Neural crest cell (in vitro differentiated cells): ENCODE results near the gene ENOX1. TPM values are rescaled to one million over a fixed set of nuclear protein-coding genes. Genes with fewer than 3 reads are reported as not detected.

Source experiments
- DNase-seq: peaks from one replicate; pipeline ENCODE4 v3.0.0; 2021; ENCODE audit warnings: low read depth, mixed read lengths, low spot score
- H3K27ac Mint-ChIP-seq: one replicate; pipeline ENCODE4 v1.8.0; 2021; ENCODE audit warnings: mild to moderate bottlenecking, mixed read lengths; ENCODE audit not compliant: unreplicated experiment
- H3K27me3 Mint-ChIP-seq: 2 replicates; pipeline ENCODE4 v1.8.0; 2021; ENCODE audit warnings: low read depth, mild to moderate bottlenecking, mixed read lengths
- H3K36me3 Mint-ChIP-seq: 2 replicates; pipeline ENCODE4 v1.8.0; 2021; ENCODE audit warnings: low read depth, mild to moderate bottlenecking, mixed read lengths
- H3K4me1 Mint-ChIP-seq: 2 replicates; pipeline ENCODE4 v1.8.0; 2021; ENCODE audit warnings: mixed read lengths
- H3K4me3 Mint-ChIP-seq: one replicate; pipeline ENCODE4 v1.8.0; 2021; ENCODE audit warnings: mild to moderate bottlenecking, mixed read lengths
- H3K9me3 Mint-ChIP-seq: 2 replicates; pipeline ENCODE4 v1.8.0; 2021; ENCODE audit warnings: mixed read lengths
- total RNA-seq: library from RNA; stranded (reverse); gene quantifications from 2 replicates; pipeline ENCODE4 v1.2.1, GENCODE V29; 2021
- TF ChIP-seq, protein P1 (sequence below): fragments of 200-600 bp; sonication (generic); conservative IDR thresholded peaks from 2 replicates; pipeline ENCODE4 v1.5.0; 2021; ENCODE audit warnings: antibody characterized with exemption, mild to moderate bottlenecking

The ENOX1 gene
- total RNA-seq, 1 donor from 2014 or later = 3.8 TPM

DNA sequence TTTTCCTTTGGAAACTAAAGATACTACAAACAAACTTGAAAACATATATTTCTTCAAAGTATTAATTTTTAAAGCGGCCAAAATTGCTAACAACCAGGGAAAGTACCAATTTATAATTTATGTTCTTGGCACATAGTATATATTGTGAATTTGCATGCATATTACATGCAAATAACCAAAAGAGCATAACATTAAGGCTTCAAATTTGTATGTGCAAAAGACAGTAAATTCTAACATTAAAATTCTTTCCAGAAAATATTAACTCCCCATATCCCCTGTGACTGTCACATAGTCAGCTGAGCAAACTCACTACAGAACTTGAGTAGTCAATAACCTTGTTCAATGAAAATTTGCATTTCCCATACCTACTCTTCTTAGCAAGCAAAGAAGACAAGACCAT lies 133.4 kb downstream of the ENOX1 start:
- Mint-ChIP-seq H3K4me3 (no peak overlapping the region), H3K27ac (no peak overlapping the region), H3K9me3 (no peaks in the 10 kb centered on the region), H3K36me3 (no peaks in the 10 kb centered on the region), H3K27me3 (no peaks in the 10 kb centered on the region), H3K4me1 (peaks cover 7% of the 10 kb centered on the region)
- no peak for DNase-seq
- TF ChIP-seq, protein P1, sequence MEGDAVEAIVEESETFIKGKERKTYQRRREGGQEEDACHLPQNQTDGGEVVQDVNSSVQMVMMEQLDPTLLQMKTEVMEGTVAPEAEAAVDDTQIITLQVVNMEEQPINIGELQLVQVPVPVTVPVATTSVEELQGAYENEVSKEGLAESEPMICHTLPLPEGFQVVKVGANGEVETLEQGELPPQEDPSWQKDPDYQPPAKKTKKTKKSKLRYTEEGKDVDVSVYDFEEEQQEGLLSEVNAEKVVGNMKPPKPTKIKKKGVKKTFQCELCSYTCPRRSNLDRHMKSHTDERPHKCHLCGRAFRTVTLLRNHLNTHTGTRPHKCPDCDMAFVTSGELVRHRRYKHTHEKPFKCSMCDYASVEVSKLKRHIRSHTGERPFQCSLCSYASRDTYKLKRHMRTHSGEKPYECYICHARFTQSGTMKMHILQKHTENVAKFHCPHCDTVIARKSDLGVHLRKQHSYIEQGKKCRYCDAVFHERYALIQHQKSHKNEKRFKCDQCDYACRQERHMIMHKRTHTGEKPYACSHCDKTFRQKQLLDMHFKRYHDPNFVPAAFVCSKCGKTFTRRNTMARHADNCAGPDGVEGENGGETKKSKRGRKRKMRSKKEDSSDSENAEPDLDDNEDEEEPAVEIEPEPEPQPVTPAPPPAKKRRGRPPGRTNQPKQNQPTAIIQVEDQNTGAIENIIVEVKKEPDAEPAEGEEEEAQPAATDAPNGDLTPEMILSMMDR = no peak

DNA sequence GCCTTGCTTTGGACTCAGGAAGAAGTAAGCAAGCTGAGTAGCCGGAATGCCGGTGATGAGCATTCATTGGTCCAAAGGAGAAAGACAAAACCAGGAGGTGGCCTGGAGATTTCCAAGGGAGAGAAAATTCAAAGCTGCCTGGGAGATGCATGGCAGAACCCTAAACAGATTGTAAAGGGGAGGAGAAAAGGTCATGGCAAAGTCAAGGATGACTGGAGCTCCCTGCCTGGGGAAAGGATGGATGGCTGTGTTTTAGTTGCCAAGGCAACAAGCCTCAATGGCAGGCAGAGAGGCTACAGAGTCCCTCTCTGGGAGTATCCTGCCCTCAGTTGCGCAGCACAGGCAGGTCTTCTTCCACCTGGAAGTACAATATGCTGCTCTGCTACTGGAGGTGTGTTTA lies 134.0 kb downstream of the ENOX1 start:
- no peaks in the 10 kb centered on the region for H3K27me3 Mint-ChIP-seq
- no peaks in the 10 kb centered on the region for H3K36me3 Mint-ChIP-seq

DNA sequence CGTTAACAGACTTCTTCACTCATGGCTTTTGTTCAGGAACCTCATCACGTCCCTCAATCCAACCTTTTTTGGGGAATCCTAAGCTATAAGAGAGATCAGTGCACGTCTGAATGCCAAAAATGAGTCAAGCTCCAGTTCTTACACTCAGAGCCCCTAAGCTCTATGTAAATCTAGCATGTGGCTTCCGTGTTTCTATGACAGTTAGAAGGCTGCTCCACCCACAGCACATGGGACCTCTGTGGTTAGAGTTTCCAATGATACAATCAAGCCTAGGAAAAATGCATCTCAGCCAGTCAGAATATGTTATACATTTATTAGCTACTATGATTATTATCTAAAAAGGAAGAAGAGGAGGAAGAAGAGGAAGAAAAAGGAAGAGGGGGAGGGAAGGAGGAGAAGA lies 135.9 kb downstream of the ENOX1 start:
- no peak overlapping the region for H3K27ac Mint-ChIP-seq
- H3K4me1 Mint-ChIP-seq = peaks cover 7% of the 10 kb centered on the region
- DNase-seq = no peak
- peaks cover 4% of the 10 kb centered on the region for H3K9me3 Mint-ChIP-seq
- no peaks in the 10 kb centered on the region for H3K36me3 Mint-ChIP-seq
- TF ChIP-seq, protein P1 = no peak
- H3K27me3 Mint-ChIP-seq = no peaks in the 10 kb centered on the region
- H3K4me3 Mint-ChIP-seq = no peak overlapping the region

More for the DNA sequence above, 134.0 kb downstream of the ENOX1 start:
- no peaks in the 10 kb centered on the region for H3K9me3 Mint-ChIP-seq
- H3K4me3 Mint-ChIP-seq = no peak overlapping the region
- H3K27ac Mint-ChIP-seq = no peak overlapping the region
- H3K4me1 Mint-ChIP-seq = peaks cover 7% of the 10 kb centered on the region
- DNase-seq = no peak
- TF ChIP-seq, protein P1 = no peak

DNA sequence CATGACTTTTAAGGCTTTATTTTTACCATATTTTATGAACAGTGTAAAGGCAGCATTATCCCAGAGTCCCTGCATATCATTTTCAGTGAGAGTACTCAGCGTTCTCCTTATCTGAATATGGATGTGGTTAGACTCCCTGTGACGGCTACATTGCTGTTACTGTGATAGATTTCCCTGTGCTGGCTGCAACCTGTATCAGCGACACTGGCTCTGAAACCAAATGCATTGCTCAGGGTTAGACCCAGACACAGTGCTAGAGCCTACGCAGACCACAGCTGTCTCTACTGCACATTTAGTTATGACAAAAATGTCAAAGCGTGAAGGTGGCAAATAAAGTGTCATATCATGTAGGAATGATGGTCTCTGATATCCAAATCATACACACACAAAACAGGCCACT lies 138.0 kb downstream of the ENOX1 start:
- H3K27ac Mint-ChIP-seq = no peak overlapping the region
- no peaks in the 10 kb centered on the region for H3K36me3 Mint-ChIP-seq
- TF ChIP-seq, protein P1 = no peak
- no peaks in the 10 kb centered on the region for H3K27me3 Mint-ChIP-seq
- no peak for DNase-seq
- H3K9me3 Mint-ChIP-seq = peaks cover 4% of the 10 kb centered on the region
- H3K4me3 Mint-ChIP-seq = no peak overlapping the region
- peaks cover 7% of the 10 kb centered on the region for H3K4me1 Mint-ChIP-seq

DNA sequence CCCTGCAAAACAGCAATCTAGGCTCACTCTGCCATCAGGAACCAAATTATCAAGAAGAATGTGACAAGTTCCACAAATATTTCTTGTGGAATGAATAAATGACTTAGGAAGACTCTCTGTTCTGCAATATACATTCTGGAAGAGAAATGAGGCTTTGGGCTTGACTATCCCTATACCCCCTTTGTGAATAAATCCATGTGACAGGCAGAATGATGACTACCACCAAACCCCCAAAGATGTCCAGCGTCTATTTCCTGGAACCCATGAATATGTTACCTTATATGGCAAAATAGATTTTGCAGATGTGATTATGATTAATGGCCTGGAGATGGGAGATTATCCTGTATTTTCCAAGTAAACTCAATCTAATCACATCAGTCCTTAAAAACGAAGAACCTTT lies 139.3 kb downstream of the ENOX1 start:
- no peak overlapping the region for H3K4me3 Mint-ChIP-seq

More for the DNA sequence above, 139.3 kb downstream of the ENOX1 start:
- Mint-ChIP-seq H3K36me3 (no peaks in the 10 kb centered on the region), H3K27me3 (no peaks in the 10 kb centered on the region), H3K27ac (no peak overlapping the region), H3K9me3 (peaks cover 4% of the 10 kb centered on the region), H3K4me1 (peaks cover 3% of the 10 kb centered on the region)
- DNase-seq = no peak
- TF ChIP-seq, protein P1 = no peak
